Parietal lobe (tissue), 2 donors: ENCODE results near the gene FAM210A. TPM values are rescaled to one million over a fixed set of nuclear protein-coding genes. Genes with fewer than 3 reads are reported as not detected.

ENCODE experiments used
- small RNA-seq: library from RNA; depleted of rRNA; stranded (forward); fragments of <200 nt; gene quantifications from one replicate; pipeline ENCODE3, GENCODE V24; 2014; ENCODE audit warnings: low replicate concordance
- total RNA-seq: library from RNA; depleted of rRNA; stranded (reverse); fragments of >200 nt; gene quantifications from one replicate; pipeline ENCODE4 v1.2.3, GENCODE V29; 2014

The FAM210A gene, protein sequence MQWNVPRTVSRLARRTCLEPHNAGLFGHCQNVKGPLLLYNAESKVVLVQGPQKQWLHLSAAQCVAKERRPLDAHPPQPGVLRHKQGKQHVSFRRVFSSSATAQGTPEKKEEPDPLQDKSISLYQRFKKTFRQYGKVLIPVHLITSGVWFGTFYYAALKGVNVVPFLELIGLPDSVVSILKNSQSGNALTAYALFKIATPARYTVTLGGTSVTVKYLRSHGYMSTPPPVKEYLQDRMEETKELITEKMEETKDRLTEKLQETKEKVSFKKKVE
- 23.5 TPM for total RNA-seq

GRCh38 chr18:13726232-13726971 is at the start of gene FAM210A, which contains the start of gene RNMT:
Gene FAM210A (minus strand): TSS chr18:13726558. CDS start chr18:13682077, 44,481 bp downstream.
Gene RNMT (plus strand): TSS chr18:13726673. CDS start chr18:13731518, 4,845 bp downstream.

Small RNAs within 50 kb of the gene (small RNA-seq; reads per million reads assigned to genes)
- not detected for gene AP001525.1
- not detected for gene RN7SL362P

Other genes with a start within 250 kb of the FAM210A start
- 57.6 TPM for gene RNMT, start 115 bp upstream of the FAM210A start, total RNA-seq
- 5.0 TPM for gene MC5R, start 97.6 kb upstream of the FAM210A start, total RNA-seq
- gene MC2R, start 189.0 kb upstream of the FAM210A start, total RNA-seq: not detected